H9 (cell line): ENCODE data around the gene RUVBL1. TPM values are rescaled to one million over a fixed set of nuclear protein-coding genes. Genes with fewer than 3 reads are reported as not detected.
A peak's percentile ranks its signal among the peaks of the same experiment; 100 is the strongest.

Source experiments
- DNase-seq: peaks from one replicate; pipeline ENCODE4 v3.0.0-alpha.2; 2017
- H2AFZ ChIP-seq: one replicate; pipeline ENCODE4 v1.6.1; 2013; ENCODE audit warnings: mild to moderate bottlenecking, low read length, control low read depth, moderate library complexity
- H2AK5ac ChIP-seq: 2 replicates; pipeline ENCODE4 v1.6.1; 2013; ENCODE audit warnings: low read length, control low read depth, mixed read lengths; ENCODE audit not compliant: insufficient read length
- H2BK120ac ChIP-seq: one replicate; pipeline ENCODE4 v1.6.1; 2013; ENCODE audit warnings: low read depth, mild to moderate bottlenecking, low read length, control low read depth, inconsistent platforms; ENCODE audit not compliant: poor library complexity, severe bottlenecking
- H2BK12ac ChIP-seq: 2 replicates; pipeline ENCODE4 v1.6.1; 2013; ENCODE audit warnings: low read length, control low read depth, mixed read lengths, low read depth; ENCODE audit not compliant: insufficient read length
- H2BK15ac ChIP-seq: 2 replicates; pipeline ENCODE4 v1.6.1; 2013; ENCODE audit warnings: low read depth, low read length, control low read depth
- H2BK20ac ChIP-seq: one replicate; pipeline ENCODE4 v1.6.1; 2013; ENCODE audit warnings: low read depth, mild to moderate bottlenecking, low read length, control low read depth, inconsistent platforms; ENCODE audit not compliant: poor library complexity, severe bottlenecking
- H2BK5ac ChIP-seq: 2 replicates; pipeline ENCODE4 v1.6.1; 2013; ENCODE audit warnings: low read length, control low read depth, mixed read lengths; ENCODE audit not compliant: insufficient read length
- H3K14ac ChIP-seq: 2 replicates; pipeline ENCODE4 v1.6.1; 2013; ENCODE audit warnings: low read length, control low read depth; ENCODE audit not compliant: insufficient read depth
- H3K18ac ChIP-seq: 2 replicates; pipeline ENCODE4 v1.6.1; 2013; ENCODE audit warnings: low read depth, mild to moderate bottlenecking, mixed read lengths, low read length, control low read depth; ENCODE audit not compliant: insufficient read length
- H3K23ac ChIP-seq: 2 replicates; pipeline ENCODE4 v1.6.1; 2013; ENCODE audit warnings: low read length, control low read depth, mixed read lengths, low read depth; ENCODE audit not compliant: insufficient read length
- H3K23me2 ChIP-seq: 2 replicates; pipeline ENCODE4 v1.6.1; 2013; ENCODE audit warnings: low read depth, mild to moderate bottlenecking, mixed read lengths, low read length, control low read depth; ENCODE audit not compliant: insufficient read length, poor library complexity, severe bottlenecking
- H3K27ac ChIP-seq: 2 replicates; pipeline ENCODE4 v1.5.1; 2013; ENCODE audit warnings: low read length, control low read depth, mixed read lengths, low read depth; ENCODE audit not compliant: insufficient read length
- H3K27me3 ChIP-seq: 2 replicates; pipeline ENCODE4 v1.6.1; 2013; ENCODE audit warnings: low read length, control low read depth, inconsistent platforms; ENCODE audit not compliant: insufficient read depth
- H3K4ac ChIP-seq: 2 replicates; pipeline ENCODE4 v1.6.1; 2013; ENCODE audit warnings: low read depth, mild to moderate bottlenecking, control low read depth, inconsistent platforms, low read length, moderate library complexity
- H3K4me1 ChIP-seq: 2 replicates; pipeline ENCODE4 v1.6.1; 2013; ENCODE audit warnings: low read length, control low read depth, inconsistent platforms; ENCODE audit not compliant: insufficient read depth
- H3K4me2 ChIP-seq: 2 replicates; pipeline ENCODE4 v1.6.1; 2013; ENCODE audit warnings: low read length, control low read depth, mixed read lengths; ENCODE audit not compliant: insufficient read length, insufficient read depth
- H3K56ac ChIP-seq: 2 replicates; pipeline ENCODE4 v1.6.1; 2013; ENCODE audit warnings: low read depth, mild to moderate bottlenecking, mixed read lengths, low read length, control low read depth; ENCODE audit not compliant: insufficient read length
- H3K79me1 ChIP-seq: 2 replicates; pipeline ENCODE4 v1.6.1; 2013; ENCODE audit warnings: low read depth, mild to moderate bottlenecking, moderate library complexity, low read length, control low read depth, inconsistent platforms; ENCODE audit not compliant: insufficient read depth, poor library complexity, severe bottlenecking
- H3K79me2 ChIP-seq: 2 replicates; pipeline ENCODE4 v1.6.1; 2013; ENCODE audit warnings: low read length, control low read depth, inconsistent platforms; ENCODE audit not compliant: insufficient read depth
- H3K9ac ChIP-seq: 2 replicates; pipeline ENCODE4 v1.6.1; 2013; ENCODE audit warnings: low read length, control low read depth, mixed read lengths; ENCODE audit not compliant: insufficient read length; ENCODE audit errors: extremely low read depth
- H3K9me3 ChIP-seq: one replicate; pipeline ENCODE4 v1.6.1; 2013; ENCODE audit warnings: low read depth, low read length, inconsistent platforms; ENCODE audit not compliant: control insufficient read depth
- H3T11ph ChIP-seq: one replicate; pipeline ENCODE4 v1.6.1; 2013; ENCODE audit warnings: mild to moderate bottlenecking, low read length, control low read depth, inconsistent platforms
- H4K20me1 ChIP-seq: one replicate; pipeline ENCODE4 v1.6.1; 2013; ENCODE audit not compliant: control insufficient read depth, insufficient read length, insufficient read depth
- H4K5ac ChIP-seq: 2 replicates; pipeline ENCODE4 v1.6.1; 2013; ENCODE audit warnings: low read depth, mild to moderate bottlenecking, mixed read lengths, low read length, control low read depth; ENCODE audit not compliant: insufficient read length
- H4K8ac ChIP-seq: replicated peaks from 2 replicates; pipeline ENCODE4 v1.6.1; 2013; ENCODE audit warnings: low read length, control low read depth, mixed read lengths, low read depth; ENCODE audit not compliant: insufficient read length
- H4K91ac ChIP-seq: 2 replicates; pipeline ENCODE4 v1.6.1; 2013; ENCODE audit warnings: low read depth, mild to moderate bottlenecking, moderate library complexity, mixed read lengths, low read length, control low read depth; ENCODE audit not compliant: insufficient read length
- H3K27ac Mint-ChIP-seq, 3 experiments: 2 replicates in 2 of 3; 3 replicates in 1 of 3; pipeline ENCODE4 v1.8.0; 2020 to 2021; ENCODE audit warnings: mixed read lengths in 3 of 3, mild to moderate bottlenecking in 1 of 3, moderate library complexity in 1 of 3
- H3K27me3 Mint-ChIP-seq: 2 replicates; pipeline ENCODE4 v1.8.0; 2021; ENCODE audit warnings: low read depth, mild to moderate bottlenecking, moderate library complexity, mixed read lengths
- H3K36me3 Mint-ChIP-seq, 3 experiments: 2 replicates in 2 of 3; 3 replicates in 1 of 3; pipeline ENCODE4 v1.8.0; 2020 to 2021; ENCODE audit warnings: low read depth in 3 of 3, mixed read lengths in 3 of 3; ENCODE audit not compliant: insufficient read depth in 1 of 3
- H3K4me1 Mint-ChIP-seq, 2 experiments: 2 replicates each; pipeline ENCODE4 v1.8.0; 2020; ENCODE audit warnings: mixed read lengths in 2 of 2
- H3K4me3 Mint-ChIP-seq, 2 experiments: 2 replicates in 1 of 2; 3 replicates in 1 of 2; pipeline ENCODE4 v1.8.0; 2020 to 2021; ENCODE audit warnings: mild to moderate bottlenecking in 2 of 2, mixed read lengths in 2 of 2, moderate library complexity in 1 of 2
- H3K9me3 Mint-ChIP-seq, 2 experiments: 2 replicates in 1 of 2; 3 replicates in 1 of 2; pipeline ENCODE4 v1.8.0; 2020; ENCODE audit warnings: mild to moderate bottlenecking in 2 of 2, mixed read lengths in 2 of 2, moderate library complexity in 1 of 2
- CTCF ChIP-seq: fragments of 200-600 bp; sonication (generic); conservative IDR thresholded peaks from 3 replicates; pipeline ENCODE4 v1.8.0; 2021; ENCODE audit warnings: antibody characterized with exemption, mild to moderate bottlenecking
- WGBS: extraction: QIAGEN DNeasy Blood & Tissue Kit; methylation state at CpG from one replicate; pipeline ENCODE4 v1.1.7; 2013; ENCODE audit warnings: missing lambda C conversion rate, low lambda C conversion rate, mixed read lengths; ENCODE audit not compliant: insufficient read length; ENCODE audit errors: extremely low coverage; 5-methylcytosine and 5-hydroxymethylcytosine counted together
- total RNA-seq: library from RNA; stranded (reverse); gene quantifications from 2 replicates; pipeline ENCODE4 v1.2.1, GENCODE V29; 2021

RUVBL1 gene
- total RNA-seq, 1 experiment from 2014 or later = 99.6 TPM

GRCh38 chr3:128144512-128145187, 21.0 kb upstream of the RUVBL1 start:
- Histone ChIP-seq H3K4ac (no peak overlapping the region), H3K79me2 (no peaks in the 10 kb centered on the region), H3K27me3 (no peaks in the 10 kb centered on the region), H4K8ac (no peak overlapping the region), H2AK5ac (no peak overlapping the region), H2BK12ac (no peak overlapping the region), H3K4me1 (no peaks in the 10 kb centered on the region), H4K20me1 (peaks cover 4% of the 10 kb centered on the region), H3K9ac (no peak overlapping the region), H3K14ac (no peak overlapping the region), H3K9me3 (no peaks in the 10 kb centered on the region), H3K23ac (no peak overlapping the region), H2BK20ac (no peak overlapping the region), H3K27ac (no peak overlapping the region), H3K23me2 (no peaks in the 10 kb centered on the region), H2BK5ac (no peak overlapping the region), H3K18ac (no peak overlapping the region), H4K5ac (no peak overlapping the region), H3K4me2 (no peak overlapping the region), H2BK15ac (no peak overlapping the region), H3K79me1 (no peaks in the 10 kb centered on the region), H2BK120ac (no peak overlapping the region), H3K56ac (no peak overlapping the region), H4K91ac (no peak overlapping the region), H2AFZ (no peak overlapping the region), H3T11ph (no peak overlapping the region)
- DNase-seq = no peak
- no CpG with 5 or more reads among the region's 5 CpGs for WGBS
- peaks cover 33% of the 10 kb centered on the region for H3K27me3 Mint-ChIP-seq
- no peak for TF ChIP-seq CTCF
- peak overlapping the region in 1 of 3 experiments; percentile 21; a peak in 1 of 7 replicates for H3K27ac Mint-ChIP-seq
- no peaks in the 10 kb centered on the region; a peak in 1 of 7 replicates for H3K36me3 Mint-ChIP-seq
- H3K9me3 Mint-ChIP-seq = no peaks in the 10 kb centered on the region
- H3K4me3 Mint-ChIP-seq = no peak overlapping the region
- no peaks in the 10 kb centered on the region for H3K4me1 Mint-ChIP-seq
